Measurements from ENCODE around the gene DDX31. TPM values are rescaled to one million over a fixed set of nuclear protein-coding genes. Genes with fewer than 3 reads are reported as not detected.

DDX31 gene
- total and polyA plus RNA-seq, 2 donors (not counting 1 experiment from before 2014, with no cell fraction given) = 16.4 to 22.7 TPM

GRCh38 chr9:132585954-132586829, 83.6 kb downstream of the DDX31 start:
- WGBS (ENCODE audit: insufficient coverage) = 11% methylated on average over 37 of the region's 42 CpGs
- TF ChIP-seq EZH2 (IDR thresholded peaks at IDR 0.05; ENCODE audit: borderline replicate concordance, insufficient read depth, low read depth, low read length, poor library complexity, severe bottlenecking) = no peak
- Histone ChIP-seq H3K4me3 (ENCODE audit: control extremely low read depth in 1 of 5, extremely low read depth in 1 of 5, insufficient read depth in 1 of 5, low read depth in 2 of 5, low read length in 4 of 5) (peak overlapping the region in 1 of 5 experiments; percentile 10), H2AFZ (ENCODE audit: insufficient read depth, low read depth, low read length, poor library complexity, severe bottlenecking) (no peak overlapping the region), H3K4me2 (replicated peaks; ENCODE audit: low read depth, low read length, poor library complexity, severe bottlenecking) (peak overlapping the region; percentile 54), H3K9me3 (ENCODE audit: control extremely low read depth in 1 of 3, control insufficient read depth in 2 of 3, insufficient read depth in 1 of 3, low read length in 2 of 3) (peaks cover 0 to 67% (median 0%) of the 10 kb centered on the region in 3 donors), H3K36me3 (replicated peaks in 1 of 2; ENCODE audit: control extremely low read depth in 1 of 2, control insufficient read depth in 1 of 2, extremely low read depth in 1 of 2, insufficient read depth in 2 of 2, low read length in 1 of 2) (no peaks in the 10 kb centered on the region), H3K79me2 (ENCODE audit: control insufficient read depth, insufficient read depth, low read length) (no peaks in the 10 kb centered on the region), H3K9ac (ENCODE audit: low read length) (no peak overlapping the region), H3K27ac (ENCODE audit: low read length in 2 of 2) (no peak overlapping the region), H4K20me1 (ENCODE audit: control insufficient read depth, insufficient read depth, low read length, poor library complexity, severe bottlenecking) (peaks cover 6% of the 10 kb centered on the region), H3K4me1 (ENCODE audit: control insufficient read depth in 2 of 2, insufficient read depth in 2 of 2, low read length in 2 of 2) (peaks cover 34 to 48% of the 10 kb centered on the region in 2 donors), H3K27me3 (replicated peaks in 1 of 4; ENCODE audit: control extremely low read depth in 1 of 4, control insufficient read depth in 3 of 4, insufficient read depth in 4 of 4, low read length in 3 of 4) (peaks cover 2 to 93% (median 65%) of the 10 kb centered on the region in 4 experiments)
- peak; percentile 80 for DNase-seq
- peak overlapping the region; percentile 74 for H3K4me3 Mint-ChIP-seq
- ChIA-PET POLR2A (no interaction called here), CTCF (no interaction called here)
- H3K27ac Mint-ChIP-seq = peak overlapping the region; percentile 17
- ATAC-seq (ENCODE audit: low read depth) = peak; percentile 34
- H3K27me3 Mint-ChIP-seq = peaks cover 49% of the 10 kb centered on the region
- H3K4me1 Mint-ChIP-seq = peaks cover 27% of the 10 kb centered on the region
- H3K9me3 Mint-ChIP-seq (ENCODE audit: insufficient read depth) = no peaks in the 10 kb centered on the region
- intact Hi-C loops (cut with micrococcal nuclease) = no loop called here

- no peaks in the 10 kb centered on the region for H3K9me3 Mint-ChIP-seq (ENCODE audit: insufficient read depth)
- ATAC-seq (ENCODE audit: low read depth) (no peak), DNase-seq (peak; percentile 13)
- H3K4me3 Mint-ChIP-seq = no peak overlapping the region
- intact Hi-C loops (cut with micrococcal nuclease) = no loop called here
- POLR2A ChIA-PET = no interaction called here
- no peak for TF ChIP-seq CTCF (IDR thresholded peaks at IDR 0.05)
- no peak for TF ChIP-seq EZH2 (IDR thresholded peaks at IDR 0.05; ENCODE audit: borderline replicate concordance, insufficient read depth, low read depth, low read length, poor library complexity, severe bottlenecking)
- Histone ChIP-seq H2AFZ (ENCODE audit: insufficient read depth, low read depth, low read length, poor library complexity, severe bottlenecking) (no peak overlapping the region), H3K27me3 (replicated peaks in 1 of 4; ENCODE audit: control extremely low read depth in 1 of 4, control insufficient read depth in 3 of 4, insufficient read depth in 4 of 4, low read length in 3 of 4) (peaks cover 2 to 96% (median 69%) of the 10 kb centered on the region in 4 experiments), H3K79me2 (ENCODE audit: control insufficient read depth, insufficient read depth, low read length) (no peaks in the 10 kb centered on the region), H3K4me1 (ENCODE audit: control insufficient read depth in 2 of 2, insufficient read depth in 2 of 2, low read length in 2 of 2) (peaks cover 33 to 57% of the 10 kb centered on the region in 2 donors), H3K9ac (ENCODE audit: low read length) (no peak overlapping the region), H3K27ac (ENCODE audit: low read length in 2 of 2) (no peak overlapping the region), H3K4me3 (ENCODE audit: control extremely low read depth in 1 of 5, extremely low read depth in 1 of 5, insufficient read depth in 1 of 5, low read depth in 2 of 5, low read length in 4 of 5) (no peak overlapping the region), H3K9me3 (ENCODE audit: control extremely low read depth in 1 of 3, control insufficient read depth in 2 of 3, insufficient read depth in 1 of 3, low read length in 2 of 3) (peaks cover 0 to 79% (median 0%) of the 10 kb centered on the region in 3 donors), H4K20me1 (ENCODE audit: control insufficient read depth, insufficient read depth, low read length, poor library complexity, severe bottlenecking) (no peaks in the 10 kb centered on the region), H3K36me3 (replicated peaks in 1 of 2; ENCODE audit: control extremely low read depth in 1 of 2, control insufficient read depth in 1 of 2, extremely low read depth in 1 of 2, insufficient read depth in 2 of 2, low read length in 1 of 2) (no peaks in the 10 kb centered on the region), H3K4me2 (replicated peaks; ENCODE audit: low read depth, low read length, poor library complexity, severe bottlenecking) (no peak overlapping the region)
- peaks cover 45% of the 10 kb centered on the region for H3K27me3 Mint-ChIP-seq
- WGBS (ENCODE audit: insufficient coverage) = 6% methylated on average over 18 of the region's 30 CpGs
- H3K27ac Mint-ChIP-seq = no peak overlapping the region
- H3K4me1 Mint-ChIP-seq = peaks cover 25% of the 10 kb centered on the region
- CTCF ChIA-PET = no interaction called here
These were observed 84.9 kb downstream of the DDX31 start for GRCh38 chr9:132584601-132585560.
